ENCODE measurements around the gene EVA1A. TPM values are rescaled to one million over a fixed set of nuclear protein-coding genes. Genes with fewer than 3 reads are reported as not detected.

Gene EVA1A
- total RNA-seq, 2 experiments from 2014 or later, result not detected

DNA sequence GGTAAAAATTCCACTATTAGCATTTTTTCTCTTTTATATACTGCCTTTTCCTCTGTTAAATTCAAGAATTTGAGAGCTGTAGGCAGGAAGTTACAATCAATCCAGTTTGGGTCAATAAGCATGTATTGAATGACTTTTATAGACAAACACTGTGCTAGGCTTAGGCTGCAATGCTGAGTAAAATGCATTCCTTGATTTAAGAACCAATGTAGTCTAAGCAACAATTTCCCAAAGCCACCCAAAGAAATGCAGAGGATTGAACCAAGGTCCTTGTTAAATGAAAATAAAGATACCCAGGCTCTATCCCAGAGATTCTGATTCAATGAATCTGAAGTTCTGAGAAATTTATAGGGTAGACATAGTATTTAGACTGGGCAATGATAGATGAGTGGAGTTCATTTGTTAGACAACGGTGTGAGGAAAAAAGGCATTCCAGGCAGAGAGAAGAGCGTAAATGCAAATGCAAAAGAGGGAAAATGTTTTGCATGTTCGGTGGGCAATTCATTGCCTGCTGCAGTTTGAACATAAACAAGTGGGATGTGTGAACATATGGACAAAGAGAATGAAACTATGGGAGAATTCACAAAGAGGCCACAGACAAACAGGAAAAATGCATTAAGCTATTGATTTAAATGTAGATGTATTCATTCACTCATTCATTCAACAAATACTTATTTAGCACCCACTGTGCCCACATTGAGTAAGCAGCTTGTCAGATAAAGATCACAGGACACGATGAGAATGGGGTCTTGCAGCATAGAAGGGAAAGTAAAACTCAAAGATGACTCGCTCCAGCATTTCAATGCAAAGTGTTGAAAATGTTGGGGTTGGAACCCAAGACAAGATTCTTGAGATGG lies 107.1 kb downstream of the EVA1A start:
- DNase-seq (no peak), ATAC-seq (ENCODE audit: low read depth) (no peak)
- Mint-ChIP-seq H3K27ac (no peak overlapping the region), H3K27me3 (peaks cover 6% of the 10 kb centered on the region), H3K36me3 (no peaks in the 10 kb centered on the region), H3K9me3 (no peaks in the 10 kb centered on the region), H3K4me1 (no peaks in the 10 kb centered on the region), H3K4me3 (no peak overlapping the region)
- POLR2A ChIA-PET, result no interaction called here

DNA sequence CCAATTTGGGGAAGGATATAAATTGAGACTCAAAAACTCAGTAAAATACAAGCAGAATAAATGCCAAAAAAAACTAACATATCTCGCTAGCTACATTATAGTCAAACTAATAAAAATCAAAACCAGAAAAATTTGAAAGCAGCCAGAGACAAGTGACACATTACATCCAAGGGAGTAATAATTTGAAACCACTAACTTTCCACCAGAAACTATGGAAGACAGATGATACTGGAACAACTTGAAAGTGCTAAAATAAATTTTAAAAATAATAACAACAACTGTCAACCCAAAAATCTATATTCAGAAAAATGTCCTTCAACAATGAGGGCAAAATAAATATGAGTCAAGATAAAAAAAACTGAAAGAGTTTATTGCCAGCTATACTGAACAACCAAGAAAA lies 110.7 kb downstream of the EVA1A start:
- Mint-ChIP-seq H3K4me3 (no peak overlapping the region), H3K27me3 (no peaks in the 10 kb centered on the region), H3K9me3 (no peaks in the 10 kb centered on the region), H3K36me3 (no peaks in the 10 kb centered on the region), H3K4me1 (no peaks in the 10 kb centered on the region), H3K27ac (no peak overlapping the region)
- POLR2A ChIA-PET, result no interaction called here
- DNase-seq (no peak), ATAC-seq (ENCODE audit: low read depth) (no peak)

- H3K9me3 Mint-ChIP-seq, result no peaks in the 10 kb centered on the region
- POLR2A ChIA-PET, result no interaction called here
- no peaks in the 10 kb centered on the region for H3K27me3 Mint-ChIP-seq
- no peak overlapping the region for H3K27ac Mint-ChIP-seq
- no peak for DNase-seq
- no peaks in the 10 kb centered on the region for H3K36me3 Mint-ChIP-seq
- no peaks in the 10 kb centered on the region for H3K4me1 Mint-ChIP-seq
- ATAC-seq (ENCODE audit: low read depth), result no peak
- H3K4me3 Mint-ChIP-seq, result no peak overlapping the region
These were observed 113.6 kb downstream of the EVA1A start for GRCh38 chr2:75447176-75447575.

Other genes with a start within 250 kb of the EVA1A start
- 10 to 100 TPM; 34.0 to 37.1 TPM for gene MRPL19, start 85.8 kb upstream of the EVA1A start, total RNA-seq
- 10 to 100 TPM; 20.0 to 23.9 TPM for gene GCFC2, start 150.0 kb upstream of the EVA1A start, total RNA-seq